BLaER1 treated with 17β-estradiol and CSF1 and Interleukin-3, amounts not matched to agents 10 nM and 100 nM (cell line): ENCODE measurements around the gene PROX2.

Experiments
- H3K27ac ChIP-seq, 11 experiments: shearing (Covaris generic); formaldehyde crosslinking; 2 replicates each; pipeline ENCODE4 v1.8.1; 2022
- H3K27me3 ChIP-seq, 11 experiments: shearing (Covaris generic); formaldehyde crosslinking; 2 replicates each; pipeline ENCODE4 v1.8.1; 2022
- H3K36me3 ChIP-seq, 11 experiments: shearing (Covaris generic); formaldehyde crosslinking; 2 replicates each; pipeline ENCODE4 v1.8.1; 2022
- H3K4me1 ChIP-seq, 10 experiments: shearing (Covaris generic); formaldehyde crosslinking; 2 replicates each; pipeline ENCODE4 v1.8.1; 2022
- H3K4me2 ChIP-seq, 11 experiments: shearing (Covaris generic); formaldehyde crosslinking; 2 replicates each; pipeline ENCODE4 v1.8.1; 2022
- H3K4me3 ChIP-seq, 10 experiments: shearing (Covaris generic); formaldehyde crosslinking; 2 replicates each; pipeline ENCODE4 v1.8.1; 2022
- H3K9ac ChIP-seq, 11 experiments: shearing (Covaris generic); formaldehyde crosslinking; 2 replicates each; pipeline ENCODE4 v1.8.1; 2022
- H3K9me3 ChIP-seq, 11 experiments: shearing (Covaris generic); formaldehyde crosslinking; replicated peaks in 1 of 11; 2 replicates each; pipeline ENCODE4 v1.8.1; 2022
- H4K20me1 ChIP-seq, 11 experiments: shearing (Covaris generic); formaldehyde crosslinking; 2 replicates each; pipeline ENCODE4 v1.8.1; 2022
- Cebpa-rat ChIP-seq, 11 experiments: shearing (Covaris generic); IDR thresholded peaks; 2 replicates each; pipeline ENCODE4 v1.8.1; 2022

Gene PROX2

GRCh38 chr14:74879427-74880182, 3.7 kb upstream of the PROX2 start:
- Histone ChIP-seq H3K27me3 (no peaks in the 10 kb centered on the region), H3K4me2 (peak overlapping the region in 5 of 11 experiments; percentile 81 to 97 (median 88); a peak in 7 of 22 replicates), H4K20me1 (peaks cover 22 to 28% (median 27%) of the 10 kb centered on the region in 11 experiments), H3K27ac (no peak overlapping the region), H3K4me1 (peaks cover 40 to 88% (median 75%) of the 10 kb centered on the region in 10 experiments), H3K36me3 (peaks cover 7 to 16% (median 12%) of the 10 kb centered on the region in 11 experiments; a peak in 17 of 22 replicates), H3K9me3 (no peaks in the 10 kb centered on the region), H3K4me3 (no peak overlapping the region), H3K9ac (no peak overlapping the region)
- no peak for TF ChIP-seq Cebpa-rat (IDR thresholded peaks at IDR 0.05)

GRCh38 chr14:74875204-74875603, 741 bp downstream of the PROX2 start:
- Histone ChIP-seq H3K4me2 (peak overlapping the region; percentile 73 to 94 (median 84); a peak in 21 of 22 replicates), H3K27me3 (no peaks in the 10 kb centered on the region), H3K9me3 (no peaks in the 10 kb centered on the region), H4K20me1 (no peaks in the 10 kb centered on the region), H3K36me3 (no peaks in the 10 kb centered on the region), H3K4me3 (peak overlapping the region in 4 of 10 experiments; percentile 41 to 60 (median 52); a peak in 8 of 20 replicates), H3K27ac (peak overlapping the region in 8 of 11 experiments; percentile 69 to 86 (median 78); a peak in 15 of 22 replicates), H3K9ac (peak overlapping the region in 7 of 11 experiments; percentile 53 to 75 (median 67); a peak in 13 of 22 replicates), H3K4me1 (peaks cover 18 to 69% (median 44%) of the 10 kb centered on the region in 10 experiments)
- TF ChIP-seq Cebpa-rat (IDR thresholded peaks at IDR 0.05), result no peak

GRCh38 chr14:74871819-74872218, 4.1 kb downstream of the PROX2 start:
- H3K27me3 ChIP-seq, result no peaks in the 10 kb centered on the region
- no peak overlapping the region for H3K27ac ChIP-seq
- TF ChIP-seq Cebpa-rat (IDR thresholded peaks at IDR 0.05), result no peak
- no peak overlapping the region for H3K4me3 ChIP-seq
- H4K20me1 ChIP-seq, result no peaks in the 10 kb centered on the region
- no peaks in the 10 kb centered on the region; a peak in 1 of 22 replicates for H3K36me3 ChIP-seq
- H3K4me1 ChIP-seq, result peaks cover 28 to 52% (median 33%) of the 10 kb centered on the region in 10 experiments
- H3K9ac ChIP-seq, result no peak overlapping the region
- no peaks in the 10 kb centered on the region for H3K9me3 ChIP-seq
- no peak overlapping the region for H3K4me2 ChIP-seq

- Histone ChIP-seq H3K36me3 (no peaks in the 10 kb centered on the region; a peak in 1 of 22 replicates), H3K9me3 (no peaks in the 10 kb centered on the region), H3K9ac (no peak overlapping the region), H3K27me3 (no peaks in the 10 kb centered on the region), H3K4me1 (peaks cover 10 to 28% (median 17%) of the 10 kb centered on the region in 10 experiments), H3K27ac (no peak overlapping the region), H4K20me1 (no peaks in the 10 kb centered on the region), H3K4me2 (no peak overlapping the region), H3K4me3 (no peak overlapping the region)
- TF ChIP-seq Cebpa-rat (IDR thresholded peaks at IDR 0.05), result no peak
Observed at GRCh38 chr14:74868739-74869138, 7.2 kb downstream of the PROX2 start.

- no peak for TF ChIP-seq Cebpa-rat (IDR thresholded peaks at IDR 0.05)
- H3K27me3 ChIP-seq, result no peaks in the 10 kb centered on the region
- H3K4me1 ChIP-seq, result peaks cover 11 to 32% (median 26%) of the 10 kb centered on the region in 10 experiments
- H3K9ac ChIP-seq, result no peak overlapping the region
- no peaks in the 10 kb centered on the region for H4K20me1 ChIP-seq
- H3K9me3 ChIP-seq, result no peaks in the 10 kb centered on the region
- H3K4me2 ChIP-seq, result peak overlapping the region; percentile 47 to 79 (median 60)
- H3K36me3 ChIP-seq, result peaks cover 0 to 5% (median 0%) of the 10 kb centered on the region in 11 experiments; a peak in 2 of 22 replicates
- H3K27ac ChIP-seq, result peak overlapping the region in 3 of 11 experiments; percentile 9 to 43 (median 20); a peak in 2 of 22 replicates
- no peak overlapping the region for H3K4me3 ChIP-seq
Observed at GRCh38 chr14:74867673-74868072, 8.3 kb downstream of the PROX2 start.

GRCh38 chr14:74866708-74867389, 9.1 kb downstream of the PROX2 start:
- no peak for TF ChIP-seq Cebpa-rat (IDR thresholded peaks at IDR 0.05)
- peak overlapping the region in 1 of 11 experiments; percentile 20; a peak in 1 of 22 replicates for H3K27ac ChIP-seq
- H3K4me1 ChIP-seq, result peaks cover 11 to 38% (median 27%) of the 10 kb centered on the region in 10 experiments
- H3K9ac ChIP-seq, result no peak overlapping the region
- H3K4me3 ChIP-seq, result no peak overlapping the region
- H3K36me3 ChIP-seq, result peaks cover 0 to 12% (median 0%) of the 10 kb centered on the region in 11 experiments; a peak in 2 of 22 replicates
- H3K4me2 ChIP-seq, result peak overlapping the region; percentile 47 to 79 (median 60); a peak in 21 of 22 replicates
- no peaks in the 10 kb centered on the region for H4K20me1 ChIP-seq
- H3K9me3 ChIP-seq, result no peaks in the 10 kb centered on the region
- no peaks in the 10 kb centered on the region for H3K27me3 ChIP-seq

GRCh38 chr14:74865156-74865555, 10.8 kb downstream of the PROX2 start:
- peaks cover 11 to 38% (median 27%) of the 10 kb centered on the region in 10 experiments for H3K4me1 ChIP-seq
- no peak overlapping the region for H3K27ac ChIP-seq
- H3K4me2 ChIP-seq, result no peak overlapping the region
- peaks cover 0 to 12% (median 0%) of the 10 kb centered on the region in 11 experiments; a peak in 2 of 22 replicates for H3K36me3 ChIP-seq
- H3K4me3 ChIP-seq, result no peak overlapping the region
- no peak overlapping the region for H3K9ac ChIP-seq
- no peaks in the 10 kb centered on the region for H4K20me1 ChIP-seq
- no peaks in the 10 kb centered on the region for H3K27me3 ChIP-seq
- H3K9me3 ChIP-seq, result no peaks in the 10 kb centered on the region
- no peak for TF ChIP-seq Cebpa-rat (IDR thresholded peaks at IDR 0.05)

- Histone ChIP-seq H3K9me3 (no peaks in the 10 kb centered on the region), H3K27ac (no peak overlapping the region), H3K9ac (no peak overlapping the region), H3K36me3 (peaks cover 0 to 12% (median 0%) of the 10 kb centered on the region in 11 experiments; a peak in 2 of 22 replicates), H3K4me3 (no peak overlapping the region), H3K4me2 (peak overlapping the region in 2 of 11 experiments; percentile 64 to 81; a peak in 4 of 22 replicates), H3K4me1 (peaks cover 11 to 38% (median 27%) of the 10 kb centered on the region in 10 experiments), H3K27me3 (no peaks in the 10 kb centered on the region), H4K20me1 (no peaks in the 10 kb centered on the region)
- TF ChIP-seq Cebpa-rat (IDR thresholded peaks at IDR 0.05), result no peak
Observed at GRCh38 chr14:74864198-74864597, 11.7 kb downstream of the PROX2 start.

- Histone ChIP-seq H3K4me3 (no peak overlapping the region), H3K4me1 (peaks cover 11 to 33% (median 27%) of the 10 kb centered on the region in 10 experiments), H4K20me1 (no peaks in the 10 kb centered on the region), H3K9me3 (no peaks in the 10 kb centered on the region), H3K27ac (peak overlapping the region in 3 of 11 experiments; percentile 4 to 14 (median 10); a peak in 4 of 22 replicates), H3K4me2 (peak overlapping the region in 9 of 11 experiments; percentile 20 to 81 (median 50); a peak in 15 of 22 replicates), H3K9ac (peak overlapping the region in 2 of 11 experiments; percentile 26 to 54; a peak in 1 of 22 replicates), H3K36me3 (peaks cover 0 to 12% (median 0%) of the 10 kb centered on the region in 11 experiments; a peak in 1 of 22 replicates), H3K27me3 (no peaks in the 10 kb centered on the region)
- no peak for TF ChIP-seq Cebpa-rat (IDR thresholded peaks at IDR 0.05)
Observed at GRCh38 chr14:74863274-74863673, 12.7 kb downstream of the PROX2 start.
